Sciatic nerve (tissue), 2 donors: Measurements from ENCODE around the gene STAT4. TPM values are rescaled to one million over a fixed set of nuclear protein-coding genes. Genes with fewer than 3 reads are reported as not detected.
"Not testable (repeated sequence)": the region's sequence is repeated elsewhere in the genome, so short reads cannot be mapped to it uniquely, and the experiment has no call there.

Experiments used
- ATAC-seq: fragments of 200-7000 bp; cut with Tn5 transposase; one replicate; pipeline ENCODE4 v1.9.1; 2020; ENCODE audit warnings: mild to moderate bottlenecking, moderate library complexity
- DNase-seq: peaks from one replicate; pipeline ENCODE4 v3.0.0-alpha.2; 2020; ENCODE audit warnings: low spot score
- intact Hi-C: fragments of 100-400 bp; cut with DNase I; formaldehyde crosslinking; loops from one replicate; pipeline ENCODE4 v1.14.2; 2022
- total RNA-seq: library from RNA; stranded (reverse); fragmentation: NEBNext Ultra II Directional; extraction: Animal tissue kit (Norgen Biotek cat#: 25700); gene quantifications from one replicate; pipeline ENCODE4 v1.2.1, GENCODE V29; 2021
- donor health status: DM: no; HTN: no; CAD: no.
- donor health status: DM: no; HTN: no; CAD: no.

STAT4 gene
- total RNA-seq, 1 donor from 2014 or later: 3.5 TPM

DNA sequence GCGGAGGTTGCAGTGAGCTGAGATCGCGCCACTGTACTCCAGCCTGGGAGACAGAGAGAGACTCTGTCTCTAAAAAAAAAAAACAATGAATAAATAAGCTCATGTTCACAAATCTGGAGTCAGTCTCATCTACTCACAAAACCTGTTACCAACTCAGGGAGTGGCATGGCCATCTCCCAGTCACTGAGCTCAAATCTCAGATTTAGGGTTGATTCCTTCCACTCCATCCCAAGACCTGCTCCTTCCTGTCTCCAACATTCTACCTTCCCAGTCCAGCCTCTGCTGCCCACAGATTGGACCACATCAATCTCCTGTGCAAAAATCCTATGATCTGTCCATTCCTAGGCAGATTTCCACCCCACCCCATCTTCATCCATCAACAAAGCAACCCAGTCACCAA is 138.4 kb downstream of the STAT4 start:
- ATAC-seq (no peak), DNase-seq (no peak)
- intact Hi-C loops: no loop called here

DNA sequence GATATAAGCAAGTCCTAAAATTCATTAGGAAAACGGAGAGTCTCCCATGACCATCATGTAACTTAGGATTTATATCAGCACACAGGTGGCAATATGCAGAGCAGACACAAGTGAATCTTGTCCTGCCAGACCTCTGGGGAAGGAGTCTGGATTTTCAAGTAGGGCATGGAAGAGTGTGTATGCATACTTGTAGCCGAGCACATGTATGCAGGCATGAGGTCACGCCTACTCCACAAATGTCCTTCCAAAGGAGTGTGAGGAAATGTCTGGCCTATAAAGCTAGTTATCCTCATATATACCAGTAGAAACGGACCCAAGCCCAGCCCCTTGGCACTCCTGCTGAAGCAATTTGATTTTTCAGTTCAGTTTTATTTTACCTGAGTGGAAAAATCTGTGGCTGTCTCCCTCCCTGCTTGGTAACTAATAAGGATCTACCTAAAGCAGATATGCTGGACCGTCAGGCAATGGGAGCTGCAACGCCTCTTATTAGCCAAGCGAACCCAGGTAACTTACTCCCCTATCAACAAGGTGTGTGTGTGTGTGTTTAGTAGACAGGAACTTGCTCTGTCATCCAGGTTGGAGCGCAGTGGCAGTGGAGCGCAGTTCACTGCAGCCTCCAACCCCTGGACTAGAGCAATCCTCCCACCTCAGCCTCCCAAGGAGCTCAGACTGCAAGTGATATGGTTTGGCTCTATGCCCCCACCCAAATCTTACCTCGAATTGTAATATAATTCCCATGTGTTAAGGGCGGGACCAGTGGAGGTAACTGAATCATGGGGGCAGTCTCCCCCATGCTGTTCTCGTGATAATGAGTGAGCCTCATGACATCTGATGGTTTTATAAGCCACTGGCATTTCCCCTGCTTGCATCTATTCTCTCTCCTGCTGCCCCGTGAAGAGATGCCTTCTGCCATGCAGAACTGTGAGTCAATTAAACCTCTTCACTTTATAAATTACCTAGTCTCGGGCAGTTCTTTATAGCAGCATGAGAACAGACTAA is 139.6 kb downstream of the STAT4 start:
- ATAC-seq (no peak), DNase-seq (no peak)
- intact Hi-C loops: no loop called here

GRCh38 chr2:191009541-191010374 is 141.0 kb downstream of the STAT4 start:
- ATAC-seq (no peak), DNase-seq (no peak)
- intact Hi-C loops: no loop called here

- intact Hi-C loops: no loop called here
- DNase-seq (no peak), ATAC-seq (no peak)
Observed at GRCh38 chr2:191008286-191008685, 142.5 kb downstream of the STAT4 start.

DNA sequence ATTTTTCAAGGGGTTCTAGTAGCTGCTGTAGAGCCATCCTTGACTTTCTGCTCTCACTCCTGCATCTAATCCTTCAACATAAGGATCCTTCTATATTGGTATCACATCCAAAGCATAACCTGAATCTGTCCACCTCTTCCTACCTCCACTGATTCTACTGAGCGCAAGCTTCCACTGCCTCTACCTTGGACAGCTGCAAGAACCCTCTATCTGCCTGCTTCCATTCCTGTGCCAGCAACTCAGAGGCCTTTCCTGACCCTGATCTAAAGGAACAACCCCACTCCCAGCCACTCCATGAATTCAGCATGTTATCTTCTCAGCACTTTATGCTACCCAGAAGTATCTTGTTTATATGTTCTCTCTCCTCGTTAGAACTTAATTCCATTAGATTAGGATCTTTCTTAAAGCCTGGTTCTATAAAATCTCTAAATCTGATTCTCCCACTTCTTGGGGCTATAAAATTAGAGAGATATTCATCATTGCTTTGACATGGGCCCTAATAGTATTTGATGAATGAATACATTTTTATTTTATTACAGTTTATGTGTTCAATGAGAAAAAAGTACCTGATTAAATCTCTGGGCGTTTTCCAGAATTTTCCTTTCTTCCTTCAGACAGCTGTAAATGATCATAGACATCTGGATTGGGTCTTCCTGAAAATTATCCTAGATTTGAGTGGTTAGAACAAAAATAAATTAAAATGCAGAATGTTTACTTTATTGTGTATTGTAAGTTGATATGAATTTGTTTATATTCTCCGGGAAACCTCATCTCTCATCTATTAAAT is 143.6 kb downstream of the STAT4 start:
- intact Hi-C loops: no loop called here
- ATAC-seq (no peak), DNase-seq (no peak)

GRCh38 chr2:191006297-191006696 is 144.5 kb downstream of the STAT4 start:
- intact Hi-C loops: no loop called here
- DNase-seq (no peak), ATAC-seq (no peak)

DNA sequence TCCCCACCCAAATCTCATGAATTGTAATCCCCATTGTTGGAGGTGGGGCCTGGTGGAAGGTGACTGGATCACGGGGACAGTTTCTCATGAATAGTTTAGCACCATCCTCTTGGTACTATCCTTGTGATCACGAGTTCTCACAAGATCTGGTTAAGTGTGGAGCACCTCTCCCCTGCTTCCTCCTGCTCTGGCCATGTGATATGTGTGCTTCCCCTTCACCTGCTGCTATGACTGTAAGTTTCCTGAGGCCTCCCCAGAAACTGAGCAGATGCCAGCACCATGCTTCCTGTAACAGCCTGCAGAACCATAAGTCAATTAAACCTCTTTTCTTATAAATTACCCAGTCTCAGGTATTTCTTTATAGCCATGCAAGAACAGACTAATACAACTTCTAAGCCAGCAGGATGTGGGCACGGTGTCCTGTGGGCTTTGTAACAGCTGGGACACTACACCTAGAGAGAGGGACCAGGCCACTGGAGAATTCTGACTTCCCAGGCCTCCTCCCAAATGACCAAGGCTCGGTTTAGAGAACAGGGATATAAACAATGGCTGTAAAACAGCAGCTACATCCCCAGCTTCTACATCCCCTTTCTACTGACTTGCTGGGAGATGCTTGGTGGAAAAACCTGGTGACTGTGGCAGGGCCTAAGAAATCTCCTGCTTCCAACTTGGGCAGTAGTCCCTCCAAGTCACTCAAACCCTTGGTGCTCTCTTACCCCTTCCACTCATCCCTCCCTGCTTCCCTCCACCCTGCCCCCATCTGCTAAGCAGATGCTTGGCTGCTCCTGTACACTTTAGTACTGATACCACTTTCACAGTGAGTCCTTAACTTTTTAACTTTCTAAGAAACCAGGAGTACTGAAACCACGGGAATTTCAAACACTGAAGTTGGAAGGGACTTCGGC is 147.1 kb downstream of the STAT4 start:
- ATAC-seq (no peak), DNase-seq (no peak)
- intact Hi-C loops: no loop called here

GRCh38 chr2:191001624-191002023 is 149.2 kb downstream of the STAT4 start:
- ATAC-seq (no peak), DNase-seq (no peak)
- intact Hi-C loops: no loop called here

DNA sequence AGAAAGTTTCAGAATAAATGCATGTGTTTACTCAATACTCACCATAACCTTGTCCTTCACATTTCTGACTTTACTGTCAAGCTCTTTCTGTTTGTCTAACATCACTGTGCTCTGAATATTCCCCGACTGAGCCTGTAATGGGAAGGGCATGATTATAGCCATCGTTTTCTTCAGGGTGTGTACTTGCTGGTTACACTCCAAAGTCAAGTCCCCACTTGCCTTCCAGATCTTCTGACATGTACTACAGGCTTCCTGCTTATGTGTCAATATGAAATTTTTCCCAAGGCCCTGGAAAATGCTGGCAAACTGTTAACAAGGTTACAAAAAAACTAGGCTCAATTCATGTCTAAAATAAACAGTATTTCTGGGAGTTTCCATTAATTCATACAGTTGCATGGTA is 149.8 kb downstream of the STAT4 start:
- intact Hi-C loops: no loop called here
- ATAC-seq (no peak), DNase-seq (no peak)

DNA sequence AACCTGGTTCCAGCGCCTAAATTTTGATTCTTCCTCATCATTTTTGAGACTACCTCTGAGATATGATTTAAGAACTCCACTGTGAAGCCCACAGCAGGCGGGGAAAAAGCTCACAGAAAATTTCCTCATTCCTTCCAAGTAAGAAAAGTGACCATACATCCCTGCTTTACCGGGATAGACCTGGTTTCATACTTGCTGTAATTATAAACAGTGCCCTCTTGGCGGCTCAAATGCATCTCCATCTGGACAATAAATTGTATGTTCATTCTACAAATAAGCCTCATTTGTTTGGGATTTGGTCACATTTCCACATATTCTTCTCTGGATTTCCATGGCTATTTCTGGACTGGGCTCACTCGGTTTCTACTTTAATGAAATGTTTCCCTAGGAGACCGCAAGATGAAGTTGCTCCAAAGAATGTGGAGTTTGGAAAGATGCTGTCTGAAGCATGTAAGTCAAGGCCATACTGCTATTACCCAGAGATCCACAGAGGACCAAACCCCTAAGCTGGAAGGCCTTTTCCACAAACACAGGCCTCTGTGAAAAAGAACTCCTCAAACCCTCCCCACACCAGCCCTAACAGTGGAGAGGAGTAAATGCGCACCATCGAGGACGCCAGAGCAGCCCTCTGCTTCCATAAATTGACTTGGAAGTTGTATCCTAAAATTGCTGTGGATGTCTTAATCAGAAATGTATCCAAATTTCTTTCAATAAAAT is 150.7 kb downstream of the STAT4 start:
- no peak for ATAC-seq
- intact Hi-C loops: no loop called here
- no peak for DNase-seq

DNA sequence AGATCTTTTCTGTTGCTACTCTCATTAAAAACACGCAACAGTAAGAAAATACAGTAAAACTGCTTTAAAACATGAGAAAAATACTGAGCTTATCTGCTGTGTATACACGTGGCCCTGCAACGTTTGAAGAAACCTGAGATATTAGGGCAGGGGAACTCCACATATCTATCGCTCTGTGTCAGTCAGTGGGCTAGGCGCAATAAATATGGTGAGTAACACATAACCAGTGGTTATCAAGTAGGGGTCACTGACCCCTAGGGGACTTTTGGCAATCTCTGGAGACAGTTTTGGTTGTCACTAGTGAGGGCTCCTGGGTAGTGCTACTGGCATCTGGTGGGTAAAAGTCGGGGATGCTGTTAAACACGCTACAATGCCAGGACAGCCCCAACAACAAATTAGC is 151.7 kb downstream of the STAT4 start:
- ATAC-seq (no peak), DNase-seq (no peak)
- intact Hi-C loops: no loop called here

GRCh38 chr2:190997526-190998113 is 153.2 kb downstream of the STAT4 start:
- ATAC-seq: no peak
- no peak for DNase-seq
- intact Hi-C loops: no loop called here

DNA sequence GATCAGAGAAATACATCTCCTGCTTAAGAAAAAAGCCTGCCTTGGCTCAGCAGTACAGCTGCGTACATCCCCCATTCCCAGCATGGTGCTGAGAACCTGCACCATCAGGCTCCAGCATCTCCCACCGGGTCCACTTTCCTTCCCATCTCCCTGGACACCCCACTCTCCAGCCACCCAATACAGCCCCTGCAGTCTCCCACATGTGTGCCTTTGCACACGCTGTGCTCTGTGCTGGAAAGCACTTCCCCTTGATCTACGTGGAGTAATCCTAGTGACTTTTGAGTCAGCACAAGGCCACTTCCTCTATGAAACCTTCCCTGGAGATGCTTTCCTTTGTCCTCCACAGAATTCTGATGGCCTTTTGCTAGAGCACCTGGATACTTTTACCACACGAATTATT is 153.8 kb downstream of the STAT4 start:
- ATAC-seq (peak; percentile 79), DNase-seq (no peak)
- intact Hi-C loops: no loop called here

GRCh38 chr2:190996338-190996946 is 154.4 kb downstream of the STAT4 start:
- intact Hi-C loops: no loop called here
- DNase-seq (no peak), ATAC-seq (peak; percentile 44)

GRCh38 chr2:190995315-190995714 is 155.5 kb downstream of the STAT4 start:
- DNase-seq, ATAC-seq, intact Hi-C loops: not testable (repeated sequence)

DNA sequence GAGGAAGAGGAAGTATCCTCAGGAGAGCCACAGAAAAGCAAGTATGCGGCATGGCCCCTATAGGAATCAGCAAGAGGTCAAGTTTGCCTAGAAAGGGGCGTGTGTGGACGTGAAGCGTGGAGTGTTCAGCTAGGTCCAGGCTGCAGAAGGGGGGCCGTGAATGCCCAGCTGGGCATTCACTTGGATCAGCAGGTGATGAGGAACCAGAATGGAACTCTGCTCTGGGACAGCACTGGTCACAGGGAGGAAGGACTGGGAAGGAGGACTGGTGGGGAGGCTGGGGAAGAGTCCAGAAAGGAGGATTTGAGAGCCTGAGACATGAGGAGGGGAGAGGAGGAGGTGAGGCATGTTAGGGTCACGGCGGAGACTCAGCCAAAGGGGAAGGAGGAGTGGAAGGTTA is 156.6 kb downstream of the STAT4 start:
- intact Hi-C loops: no loop called here
- DNase-seq (no peak), ATAC-seq (no peak)

- no peak for ATAC-seq
- DNase-seq: no peak
- intact Hi-C loops: no loop called here
Observed at GRCh38 chr2:190993292-190993643, 157.5 kb downstream of the STAT4 start.
